ENCODE data around the gene CIRBP.
"Not testable (repeated sequence)": the region's sequence is repeated elsewhere in the genome, so short reads cannot be mapped to it uniquely, and the experiment has no call there.

CIRBP gene

GRCh38 chr19:1293782-1294604, 24.9 kb downstream of the CIRBP start:
- DNase-seq = no peak

- no peak for DNase-seq
These were observed 25.6 kb downstream of the CIRBP start for GRCh38 chr19:1294688-1295087.

- DNase-seq = no peak
These were observed 26.3 kb downstream of the CIRBP start for GRCh38 chr19:1295169-1296012.

GRCh38 chr19:1296078-1296477, 26.9 kb downstream of the CIRBP start:
- DNase-seq = no peak

GRCh38 chr19:1296575-1297271, 27.6 kb downstream of the CIRBP start:
- DNase-seq = no peak

GRCh38 chr19:1298235-1298634, 29.1 kb downstream of the CIRBP start:
- no peak for DNase-seq

- no peak for DNase-seq
These were observed 30.7 kb downstream of the CIRBP start for GRCh38 chr19:1299801-1300200.

GRCh38 chr19:1300744-1301490, 31.8 kb downstream of the CIRBP start:
- DNase-seq = no peak

GRCh38 chr19:1302533-1303239, 33.6 kb downstream of the CIRBP start:
- no peak for DNase-seq

- no peak for DNase-seq
These were observed 35.2 kb downstream of the CIRBP start for GRCh38 chr19:1304197-1304924.

- not testable (repeated sequence) for DNase-seq
These were observed 36.2 kb downstream of the CIRBP start for GRCh38 chr19:1305354-1305753.

- no peak for DNase-seq
These were observed 38.2 kb downstream of the CIRBP start for GRCh38 chr19:1307320-1307719.

GRCh38 chr19:1307755-1308303, 38.7 kb downstream of the CIRBP start:
- no peak for DNase-seq

- no peak for DNase-seq
These were observed 39.6 kb downstream of the CIRBP start for GRCh38 chr19:1308718-1309117.

GRCh38 chr19:1309977-1310852, 41.1 kb downstream of the CIRBP start:
- no peak for DNase-seq

GRCh38 chr19:1310853-1311180, 41.7 kb downstream of the CIRBP start:
- no peak for DNase-seq

- DNase-seq = no peak
These were observed 42.5 kb downstream of the CIRBP start for GRCh38 chr19:1311543-1312091.

GRCh38 chr19:1312767-1313694, 43.9 kb downstream of the CIRBP start:
- DNase-seq = no peak

Measured in DMS79 (cell line).